HL-60/S4 treated with retinoic acid at 250 ng/mL for 4 days and 3 days (cell line): Measurements from ENCODE around the gene AKAP13.

Source experiments
- in situ Hi-C: fragments of 300-500 bp; cut with MboI; formaldehyde crosslinking; loops from 2 replicates; pipeline ENCODE4 v1.7.0; 2022; ENCODE audit warnings: low sequenced_read_pairs

AKAP13 gene

GRCh38 chr15:85716261-85716660 is 335.9 kb downstream of the AKAP13 start:
- in situ Hi-C loops: loop anchor here (25.0 kb wide), 1 partner anchor 229 kb away; no protein-coding TSS in a partner anchor

GRCh38 chr15:85717212-85717611 is 336.8 kb downstream of the AKAP13 start:
- in situ Hi-C loops: loop anchor here (25.0 kb wide), 1 partner anchor 230 kb away; no protein-coding TSS in a partner anchor

- in situ Hi-C loops: loop anchor here (25.0 kb wide), 1 partner anchor 231 kb away; no protein-coding TSS in a partner anchor
These were observed 338.0 kb downstream of the AKAP13 start for GRCh38 chr15:85718271-85718971.

- in situ Hi-C loops: loop anchor here (25.0 kb wide), 1 partner anchor 232 kb away; no protein-coding TSS in a partner anchor
These were observed 338.6 kb downstream of the AKAP13 start for GRCh38 chr15:85718981-85719380.

- in situ Hi-C loops: loop anchor here (25.0 kb wide), 1 partner anchor 235 kb away; no protein-coding TSS in a partner anchor
These were observed 342.2 kb downstream of the AKAP13 start for GRCh38 chr15:85722374-85723152.

- in situ Hi-C loops: loop anchor here (25.0 kb wide), 1 partner anchor 237 kb away; no protein-coding TSS in a partner anchor
These were observed 343.9 kb downstream of the AKAP13 start for GRCh38 chr15:85723960-85724945.

GRCh38 chr15:85725019-85725418 is 344.6 kb downstream of the AKAP13 start:
- in situ Hi-C loops: no loop called here

GRCh38 chr15:85725564-85725963 is 345.2 kb downstream of the AKAP13 start:
- in situ Hi-C loops: no loop called here

GRCh38 chr15:85726454-85726853 is 346.1 kb downstream of the AKAP13 start:
- in situ Hi-C loops: no loop called here

- in situ Hi-C loops: no loop called here
These were observed 346.7 kb downstream of the AKAP13 start for GRCh38 chr15:85727068-85727467.

- in situ Hi-C loops: loop anchor here (10.0 kb wide), 1 partner anchor 105 kb away; no protein-coding TSS in a partner anchor
These were observed 349.8 kb downstream of the AKAP13 start for GRCh38 chr15:85730001-85730820.

- in situ Hi-C loops: loop anchor here (10.0 kb wide), 1 partner anchor 101 kb away; no protein-coding TSS in a partner anchor
These were observed 353.0 kb downstream of the AKAP13 start for GRCh38 chr15:85733416-85733815.

- in situ Hi-C loops: loop anchor here (10.0 kb wide), 1 partner anchor 98 kb away; no protein-coding TSS in a partner anchor
These were observed 356.7 kb downstream of the AKAP13 start for GRCh38 chr15:85737061-85737460.

- in situ Hi-C loops: no loop called here
These were observed 360.6 kb downstream of the AKAP13 start for GRCh38 chr15:85741021-85741421.

GRCh38 chr15:85741662-85742061 is 361.3 kb downstream of the AKAP13 start:
- in situ Hi-C loops: no loop called here

- in situ Hi-C loops: no loop called here
These were observed 361.9 kb downstream of the AKAP13 start for GRCh38 chr15:85742186-85742821.

- in situ Hi-C loops: no loop called here
These were observed 363.1 kb downstream of the AKAP13 start for GRCh38 chr15:85743392-85744055.

- in situ Hi-C loops: no loop called here
These were observed 364.2 kb downstream of the AKAP13 start for GRCh38 chr15:85744579-85744978.
